GM10266 (cell line): Measurements from ENCODE around the gene PSMC4.

Experiments used
- DNase-seq: peaks from one replicate; pipeline ENCODE4 v3.0.0; 2012; ENCODE audit errors: extremely low spot score
- TF ChIP-seq, protein P1 (sequence below): IDR thresholded peaks from 2 replicates; pipeline ENCODE4 v1.5.1; 2012; ENCODE audit warnings: mild to moderate bottlenecking, low read depth; ENCODE audit not compliant: control insufficient read depth, insufficient read depth; ENCODE audit errors: missing control alignments

PSMC4 gene

DNA sequence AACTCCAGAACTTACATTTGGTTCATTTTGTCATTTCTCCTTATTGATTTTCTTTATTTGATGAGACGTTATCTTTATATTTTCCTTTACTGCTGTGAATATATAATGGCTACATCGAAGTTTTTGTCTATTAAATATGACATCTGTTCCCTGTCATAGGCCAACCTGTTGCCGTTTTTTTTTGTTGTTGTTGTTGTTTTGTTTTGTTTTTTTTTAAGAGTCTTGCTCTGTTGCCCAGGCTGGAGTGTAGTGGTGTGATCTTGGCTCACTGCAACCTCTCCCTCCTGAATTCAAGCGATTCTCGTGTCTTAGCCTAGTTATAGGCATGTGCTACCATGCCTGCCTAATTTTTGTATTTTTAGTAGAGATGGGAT lies 55.6 kb downstream of the PSMC4 start:
- TF ChIP-seq, protein P1, sequence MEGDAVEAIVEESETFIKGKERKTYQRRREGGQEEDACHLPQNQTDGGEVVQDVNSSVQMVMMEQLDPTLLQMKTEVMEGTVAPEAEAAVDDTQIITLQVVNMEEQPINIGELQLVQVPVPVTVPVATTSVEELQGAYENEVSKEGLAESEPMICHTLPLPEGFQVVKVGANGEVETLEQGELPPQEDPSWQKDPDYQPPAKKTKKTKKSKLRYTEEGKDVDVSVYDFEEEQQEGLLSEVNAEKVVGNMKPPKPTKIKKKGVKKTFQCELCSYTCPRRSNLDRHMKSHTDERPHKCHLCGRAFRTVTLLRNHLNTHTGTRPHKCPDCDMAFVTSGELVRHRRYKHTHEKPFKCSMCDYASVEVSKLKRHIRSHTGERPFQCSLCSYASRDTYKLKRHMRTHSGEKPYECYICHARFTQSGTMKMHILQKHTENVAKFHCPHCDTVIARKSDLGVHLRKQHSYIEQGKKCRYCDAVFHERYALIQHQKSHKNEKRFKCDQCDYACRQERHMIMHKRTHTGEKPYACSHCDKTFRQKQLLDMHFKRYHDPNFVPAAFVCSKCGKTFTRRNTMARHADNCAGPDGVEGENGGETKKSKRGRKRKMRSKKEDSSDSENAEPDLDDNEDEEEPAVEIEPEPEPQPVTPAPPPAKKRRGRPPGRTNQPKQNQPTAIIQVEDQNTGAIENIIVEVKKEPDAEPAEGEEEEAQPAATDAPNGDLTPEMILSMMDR = no peak
- DNase-seq = no peak
